GM18508 (cell line): ENCODE results near the gene URB2.

Experiments
- ATAC-seq: cut with Tn5 transposase; IDR thresholded peaks from one replicate; pipeline ENCODE4 v1.9.1; 2021; ENCODE audit warnings: moderate number of reproducible peaks; ENCODE audit not compliant: insufficient read depth, unreplicated experiment

The URB2 gene

DNA sequence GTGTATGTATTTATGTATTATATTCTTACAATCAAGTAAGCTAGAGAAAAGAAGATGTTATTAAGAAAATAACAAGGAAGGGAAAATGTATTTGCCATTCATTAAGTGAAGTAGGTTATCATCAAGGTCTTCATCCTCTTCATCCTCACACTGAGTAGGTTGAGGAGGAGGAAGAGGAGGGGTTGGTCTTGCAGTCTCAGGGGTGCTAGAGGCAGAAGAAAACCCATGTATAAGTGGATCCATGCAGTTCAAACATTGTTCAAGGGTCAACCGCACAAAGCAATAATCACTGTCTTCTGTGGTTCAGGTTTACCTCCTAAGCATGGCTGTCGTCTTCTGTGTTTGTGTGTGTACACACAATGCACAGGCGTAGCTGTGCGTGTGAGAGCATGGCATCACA is 16.9 kb downstream of the URB2 start:
- ATAC-seq = no peak

- ATAC-seq = no peak
These were observed 18.1 kb downstream of the URB2 start for GRCh38 chr1:229643996-229644745.

DNA sequence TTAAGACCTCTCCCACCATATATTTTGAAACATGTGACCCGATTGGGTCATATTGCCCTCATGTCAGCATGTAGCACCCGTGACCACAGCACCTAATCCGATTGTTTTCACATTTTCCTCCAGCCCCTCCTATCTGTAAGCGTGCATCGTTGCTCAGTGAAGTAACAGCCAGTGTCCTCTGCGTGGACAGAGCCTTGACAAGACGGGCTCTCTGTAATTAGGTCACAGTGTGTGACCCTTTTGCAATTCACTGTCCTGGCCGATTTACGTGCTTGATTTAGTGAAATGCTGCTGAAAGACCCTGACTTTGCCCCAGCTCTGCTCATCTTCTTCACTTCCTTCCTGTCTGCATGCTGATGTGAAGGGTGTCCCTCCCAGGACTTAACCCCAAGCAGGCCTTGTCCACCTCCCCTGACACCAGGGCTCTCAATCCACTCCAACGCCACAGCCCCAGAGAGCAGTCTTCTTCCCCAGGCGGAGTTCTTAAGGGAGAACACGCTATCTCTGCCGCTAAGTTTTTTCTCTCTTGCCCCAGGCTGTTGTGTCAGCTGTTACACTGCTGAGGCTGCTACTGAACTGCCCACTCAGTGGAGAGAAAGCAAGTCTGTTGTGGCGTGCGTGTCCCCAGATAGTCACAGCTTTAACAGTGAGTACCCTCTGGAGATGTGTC is 19.4 kb downstream of the URB2 start:
- ATAC-seq = no peak

- no peak for ATAC-seq
These were observed 22.4 kb downstream of the URB2 start for GRCh38 chr1:229648406-229648805.

GRCh38 chr1:229650045-229650444 is 24.0 kb downstream of the URB2 start:
- ATAC-seq = no peak

- no peak for ATAC-seq
These were observed 25.5 kb downstream of the URB2 start for GRCh38 chr1:229651546-229651945.

GRCh38 chr1:229653420-229653819 is 27.4 kb downstream of the URB2 start:
- ATAC-seq = no peak

DNA sequence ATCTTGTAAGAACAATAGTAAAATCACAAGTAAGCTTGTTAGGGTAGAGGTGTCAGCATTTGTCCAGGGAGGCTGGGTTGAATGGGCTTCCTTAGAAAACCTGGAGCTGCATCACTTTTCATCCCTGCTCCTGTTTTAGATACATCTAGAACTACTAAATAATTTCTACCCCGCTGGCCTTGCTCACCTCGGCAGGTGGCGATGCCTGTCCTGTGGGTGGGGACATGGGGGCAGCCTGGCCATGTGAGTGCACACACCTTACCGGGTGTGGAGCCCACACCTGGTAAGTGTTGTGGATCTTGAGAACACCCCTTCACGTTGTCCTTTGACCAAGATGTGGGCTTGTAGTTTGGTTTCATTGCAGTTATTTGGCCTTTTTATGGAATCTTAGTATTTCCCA is 29.7 kb downstream of the URB2 start:
- ATAC-seq = no peak

- no peak for ATAC-seq
These were observed 32.1 kb downstream of the URB2 start for GRCh38 chr1:229657993-229658755.

DNA sequence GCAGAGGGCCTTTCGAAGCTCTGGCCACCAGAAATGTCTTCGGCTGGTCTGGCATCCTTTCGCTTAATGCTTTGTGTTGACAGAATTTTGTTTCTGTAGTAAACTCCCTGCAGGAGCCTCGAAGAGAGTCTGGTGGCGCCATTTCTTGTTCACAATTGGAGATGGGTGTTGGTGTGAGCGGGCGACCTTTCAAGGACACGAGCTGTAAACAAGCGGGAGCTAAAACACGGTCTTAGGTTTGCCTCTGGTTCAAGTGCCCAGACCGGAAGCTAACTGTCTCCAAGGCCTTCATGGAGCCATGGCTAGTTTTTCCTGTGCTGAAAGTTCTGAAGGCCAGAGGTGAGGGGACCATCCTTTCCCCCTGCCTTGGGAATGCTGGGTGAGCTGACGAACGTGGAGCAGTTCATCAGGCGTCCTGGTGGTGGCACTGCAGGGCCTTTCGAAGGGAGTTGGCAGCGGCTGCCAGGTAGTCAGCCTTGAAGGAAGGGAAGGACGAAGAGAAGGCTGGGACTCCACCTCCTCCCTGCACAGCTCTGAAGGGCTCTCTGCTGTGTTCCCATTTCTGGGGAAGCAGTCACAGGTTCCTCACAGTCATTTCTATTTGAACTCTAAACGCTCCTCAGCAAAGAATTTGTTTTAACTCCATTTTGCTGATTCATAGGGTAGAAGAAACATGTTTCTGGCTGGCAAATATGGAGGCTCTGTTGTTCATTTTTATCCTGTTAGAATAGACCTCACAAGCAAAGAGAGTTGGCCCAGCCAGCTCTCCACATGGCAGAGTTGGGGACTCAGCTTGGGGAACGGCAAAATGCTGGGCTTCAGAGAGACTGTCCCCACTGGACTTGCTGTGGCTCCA is 35.2 kb downstream of the URB2 start:
- no peak for ATAC-seq

GRCh38 chr1:229661897-229662296 is 35.9 kb downstream of the URB2 start:
- ATAC-seq = no peak

DNA sequence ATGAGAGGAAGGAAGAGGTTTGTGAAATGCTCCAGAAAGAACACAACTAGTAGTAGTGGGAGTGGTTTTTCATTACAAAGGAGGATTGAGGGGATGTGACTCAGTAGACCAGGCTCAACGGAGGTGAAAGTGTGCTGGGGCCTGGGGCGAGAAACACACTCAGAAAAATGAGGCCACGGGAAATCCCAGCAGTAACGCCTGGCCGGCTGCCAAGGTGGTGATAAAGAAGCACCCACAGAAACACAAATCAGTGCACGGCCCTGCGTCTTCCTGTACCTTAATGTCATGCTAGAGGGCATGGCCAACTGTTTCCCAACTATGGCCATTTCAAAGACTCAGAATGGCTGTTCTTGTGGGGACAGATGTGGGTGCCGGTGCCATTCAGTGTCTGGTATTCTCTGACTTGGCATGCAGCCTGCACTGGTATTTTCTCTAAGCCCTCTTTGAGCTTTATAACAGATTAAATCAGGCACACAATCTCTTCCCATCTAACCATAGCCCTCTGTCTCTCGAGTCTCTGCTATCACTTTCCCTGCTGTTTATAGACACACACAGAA is 38.2 kb downstream of the URB2 start:
- ATAC-seq = no peak

- ATAC-seq = no peak
These were observed 40.0 kb downstream of the URB2 start for GRCh38 chr1:229665912-229666558.

- ATAC-seq = no peak
These were observed 40.5 kb downstream of the URB2 start for GRCh38 chr1:229666585-229666984.

DNA sequence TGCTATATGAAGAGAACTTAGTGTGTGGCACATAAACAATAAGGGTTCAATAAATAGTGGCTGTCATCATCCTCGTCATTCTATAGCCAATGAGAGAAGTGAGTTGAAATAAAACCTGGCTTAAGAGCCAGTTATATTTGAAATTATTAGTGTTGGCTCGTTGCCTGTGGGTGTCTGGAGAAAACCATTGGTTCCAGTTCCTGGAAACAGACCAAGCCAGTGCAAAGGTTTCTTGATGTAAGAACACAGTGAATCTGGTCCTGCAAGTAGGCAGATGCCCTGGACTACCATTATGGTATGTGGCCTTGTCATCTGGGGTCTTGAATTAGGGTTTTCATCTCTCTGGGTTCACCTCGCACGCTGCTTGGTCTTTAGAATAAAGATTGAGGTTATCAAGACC is 43.3 kb downstream of the URB2 start:
- ATAC-seq = no peak

GRCh38 chr1:229671310-229671709 is 45.3 kb downstream of the URB2 start:
- ATAC-seq = no peak

GRCh38 chr1:229672246-229672645 is 46.2 kb downstream of the URB2 start:
- ATAC-seq = no peak

GRCh38 chr1:229674042-229674441 is 48.0 kb downstream of the URB2 start:
- no peak for ATAC-seq

- ATAC-seq = no peak
These were observed 49.3 kb downstream of the URB2 start for GRCh38 chr1:229675396-229675795.

- no peak for ATAC-seq
These were observed 59.1 kb downstream of the URB2 start for GRCh38 chr1:229685149-229685548.
